Ovary (tissue), 9 donors: ENCODE measurements around the gene TRAF4. TPM values are rescaled to one million over a fixed set of nuclear protein-coding genes. Genes with fewer than 3 reads are reported as not detected.

Experiments
- DNase-seq, 5 donors: peaks; one replicate each; pipeline ENCODE4 v3.0.0-alpha.2; 2019 to 2020
- H3K27ac ChIP-seq, 2 donors: fragments of 200-600 bp; one replicate each; pipeline versions ENCODE4 v1.5.1 to v1.8.0; 2019 to 2022
- H3K27me3 ChIP-seq: fragments of 200-600 bp; one replicate; pipeline ENCODE4 v1.8.0; 2022
- H3K36me3 ChIP-seq: fragments of 200-600 bp; sonication (generic); one replicate; pipeline ENCODE4 v1.5.1; 2019
- H3K4me1 ChIP-seq: one replicate; pipeline ENCODE4 v1.8.1; 2013; ENCODE audit warnings: mild to moderate bottlenecking, moderate library complexity; ENCODE audit not compliant: insufficient read depth
- H3K4me3 ChIP-seq: fragments of 200-600 bp; sonication (generic); one replicate; pipeline ENCODE4 v1.5.1; 2017
- H3K9me3 ChIP-seq, 2 donors: fragments of 200-600 bp in 1 of 2; sonication (generic) in 1 of 2; one replicate each; pipeline versions ENCODE4 v1.5.1 to v1.8.1; 2013 to 2019; ENCODE audit warnings: mild to moderate bottlenecking in 1 of 2, moderate library complexity in 1 of 2
- EP300 ChIP-seq: sonication (generic); formaldehyde crosslinking; IDR thresholded peaks from one replicate; pipeline ENCODE4 v1.6.1; 2017; ENCODE audit warnings: antibody characterized with exemption
- POLR2A ChIP-seq: fragments of 450-650 bp; IDR thresholded peaks from one replicate; pipeline ENCODE4 v1.6.1; 2017; ENCODE audit warnings: antibody characterized with exemption, mild to moderate bottlenecking, moderate library complexity
- WGBS, 3 donors: extraction: QIAGEN DNeasy Blood & Tissue Kit in 1 of 3; methylation state at CpG; one replicate each; pipeline versions ENCODE4 v1.1.5 to v1.1.7; 2013 to 2017; 5-methylcytosine and 5-hydroxymethylcytosine counted together
- intact Hi-C, 4 donors: fragments of 100-400 bp; cut with DNase I; formaldehyde crosslinking; loops; one replicate each; pipeline versions ENCODE4 v1.11.0 to v1.15.1; 2022 to 2023
- polyA plus RNA-seq, 2 donors: library from polyadenylated mRNA; stranded (reverse); fragments of 200-250 nt in 1 of 2; fragments of 350-450 nt in 1 of 2; fragmentation: Illumina TruSeq in 1 of 2; extraction: RNeasy Lipid Tissue Mini Kit (QIAGEN cat#74804) in 1 of 2; gene quantifications; one replicate each; pipeline ENCODE4 v1.2.3, GENCODE V29; 2013 to 2014
- total RNA-seq, 7 donors: library from RNA; depleted of rRNA in 2 of 7; stranded (reverse); fragments of >200 nt in 2 of 7; fragmentation: NEBNext Ultra II Directional in 3 of 7; extraction: Animal tissue kit (Norgen Biotek cat#: 25700) in 3 of 7; gene quantifications; one replicate each; pipeline versions ENCODE4 v1.1.0 to v1.2.4, GENCODE V29; 2016 to 2023
- TF ChIP-seq, protein P1 (sequence below), 3 donors: fragments of 450-650 bp in 2 of 3; fragments of 200-600 bp in 1 of 3; IDR thresholded peaks; one replicate each; pipeline versions ENCODE4 v1.5.1 to v1.8.0; 2016 to 2022; ENCODE audit warnings: antibody characterized with exemption in 3 of 3, mild to moderate bottlenecking in 1 of 3
- donor health status: DM: no; HTN: no; CAD: no; lungs with moderate emphysema.
- donor health status: DM: no; HTN: no; CAD: no.
- donor health status: Bipolar disorder and iron deficiency.
- donor health status: DM: yes; HTN: yes; CAD: no.
- donor health status: DM: no; HTN: no; CAD: no.
- donor health status: DM: yes; HTN: yes; CAD: no.

Gene TRAF4
- total and polyA plus RNA-seq, 9 donors: 3.5 to 61.3 (median 14.9) TPM

DNA sequence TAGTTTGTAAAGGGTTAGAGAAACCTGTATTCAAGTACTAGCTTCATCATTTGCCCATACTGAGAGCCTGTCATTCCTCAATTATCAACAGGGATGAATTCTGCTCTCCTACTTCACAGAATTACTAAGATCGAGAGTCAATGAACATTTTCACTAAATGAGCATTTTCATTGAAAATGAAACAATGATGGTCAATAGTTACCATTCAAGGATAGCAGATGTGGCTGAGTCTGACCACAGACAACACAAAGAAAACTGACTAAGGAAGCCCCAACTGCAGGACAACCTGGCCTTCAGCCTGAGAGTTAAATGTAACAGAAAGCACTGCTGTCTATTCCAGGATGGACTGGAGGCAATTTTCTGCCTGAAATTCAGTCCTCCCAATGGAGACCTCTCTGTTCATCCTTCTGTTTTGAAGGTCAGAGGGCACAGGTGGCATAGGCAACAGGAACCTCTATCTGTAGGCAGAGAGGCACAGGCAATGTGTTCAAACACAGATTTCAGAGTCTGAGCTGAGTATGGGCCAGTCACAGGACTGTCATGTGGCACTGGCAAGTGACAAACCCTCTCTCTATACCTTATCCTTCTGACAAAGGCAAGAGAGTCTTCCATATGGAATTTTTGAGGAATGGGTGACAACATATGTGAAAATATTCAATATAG, 19.5 kb downstream of the TRAF4 start:
- no peaks in the 10 kb centered on the region for H3K36me3 ChIP-seq
- 85 to 91% (median 90%) methylated on average over 1 of the region's 1 CpG for WGBS, 3 donors
- no peak for DNase-seq
- H3K9me3 ChIP-seq: no peaks in the 10 kb centered on the region
- H3K27ac ChIP-seq: no peak overlapping the region
- no peaks in the 10 kb centered on the region for H3K27me3 ChIP-seq
- TF ChIP-seq, protein P1, sequence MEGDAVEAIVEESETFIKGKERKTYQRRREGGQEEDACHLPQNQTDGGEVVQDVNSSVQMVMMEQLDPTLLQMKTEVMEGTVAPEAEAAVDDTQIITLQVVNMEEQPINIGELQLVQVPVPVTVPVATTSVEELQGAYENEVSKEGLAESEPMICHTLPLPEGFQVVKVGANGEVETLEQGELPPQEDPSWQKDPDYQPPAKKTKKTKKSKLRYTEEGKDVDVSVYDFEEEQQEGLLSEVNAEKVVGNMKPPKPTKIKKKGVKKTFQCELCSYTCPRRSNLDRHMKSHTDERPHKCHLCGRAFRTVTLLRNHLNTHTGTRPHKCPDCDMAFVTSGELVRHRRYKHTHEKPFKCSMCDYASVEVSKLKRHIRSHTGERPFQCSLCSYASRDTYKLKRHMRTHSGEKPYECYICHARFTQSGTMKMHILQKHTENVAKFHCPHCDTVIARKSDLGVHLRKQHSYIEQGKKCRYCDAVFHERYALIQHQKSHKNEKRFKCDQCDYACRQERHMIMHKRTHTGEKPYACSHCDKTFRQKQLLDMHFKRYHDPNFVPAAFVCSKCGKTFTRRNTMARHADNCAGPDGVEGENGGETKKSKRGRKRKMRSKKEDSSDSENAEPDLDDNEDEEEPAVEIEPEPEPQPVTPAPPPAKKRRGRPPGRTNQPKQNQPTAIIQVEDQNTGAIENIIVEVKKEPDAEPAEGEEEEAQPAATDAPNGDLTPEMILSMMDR (IDR thresholded peaks at IDR 0.05): no peak
- no peak overlapping the region for H3K4me3 ChIP-seq
- H3K4me1 ChIP-seq: no peaks in the 10 kb centered on the region
- intact Hi-C loops: loop anchor here in 3 of 4 donors (5.0 to 10.0 kb wide), 3 partner anchors 92 to 152 kb away; partner anchors contain the start of genes DHRS13 (in 1 of the 3) and ERAL1 (in 1 of the 3)

DNA sequence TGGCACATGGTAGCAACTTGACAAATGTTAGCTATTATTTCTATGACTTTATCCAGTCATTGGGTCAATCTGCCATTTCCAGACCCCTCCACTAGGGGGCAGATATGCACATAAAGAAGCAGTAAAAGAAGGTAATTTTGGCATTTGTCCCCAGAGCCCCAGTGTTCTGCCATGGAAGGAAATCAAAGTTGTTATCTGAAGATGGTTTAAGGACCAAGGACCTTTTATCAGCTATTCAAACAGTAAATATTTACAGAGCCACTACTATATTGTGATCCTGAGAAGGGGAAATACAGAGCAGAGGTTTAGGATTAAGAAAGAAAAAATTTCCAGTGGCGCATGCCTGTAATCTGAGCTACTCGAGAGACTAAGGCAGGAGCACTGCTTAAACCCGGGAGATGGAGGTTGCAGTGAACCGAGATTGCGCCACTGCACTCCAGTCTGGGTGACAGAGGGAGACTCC, 20.0 kb downstream of the TRAF4 start:
- DNase-seq: peak in 4 of 5 donors; percentile 60 to 88 (median 72)

DNA sequence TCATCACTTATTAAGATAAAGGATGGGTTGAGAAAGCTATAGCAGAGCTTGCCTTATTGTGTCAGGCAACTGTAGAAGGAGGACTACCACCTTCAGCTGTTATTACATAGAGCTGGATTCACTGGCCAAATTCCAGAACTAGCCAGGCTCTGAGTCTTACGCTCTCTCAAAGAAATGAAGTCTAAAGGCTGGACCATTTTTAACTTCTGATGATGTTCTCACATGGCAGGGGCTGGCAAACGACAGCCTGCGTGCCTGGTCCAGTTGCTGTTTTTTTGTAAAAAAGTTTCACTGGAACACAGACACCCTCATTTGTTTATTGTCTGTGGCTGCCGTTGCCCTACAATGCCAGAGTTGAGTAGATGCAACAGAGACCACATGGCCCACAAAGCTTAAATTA, 21.2 kb downstream of the TRAF4 start:
- H3K4me3 ChIP-seq: no peak overlapping the region
- no peaks in the 10 kb centered on the region for H3K27me3 ChIP-seq
- no peaks in the 10 kb centered on the region for H3K9me3 ChIP-seq
- no peaks in the 10 kb centered on the region for H3K4me1 ChIP-seq
- TF ChIP-seq, protein P1 (IDR thresholded peaks at IDR 0.05): no peak
- no peak for DNase-seq
- 71 to 76% (median 73%) methylated on average over 4 of the region's 4 CpGs for WGBS, 3 donors
- H3K36me3 ChIP-seq: no peaks in the 10 kb centered on the region
- intact Hi-C loops: loop anchor here in 2 of 4 donors (10.0 kb wide), 2 partner anchors 90 to 150 kb away; partner anchors contain the start of gene ERAL1 (in 1 of the 2)
- no peak overlapping the region for H3K27ac ChIP-seq

More for the DNA sequence above, 20.0 kb downstream of the TRAF4 start:
- 50 to 62% (median 56%) methylated on average over 5 of the region's 5 CpGs for WGBS, 3 donors
- Histone ChIP-seq H3K4me3 (no peak overlapping the region), H3K4me1 (no peaks in the 10 kb centered on the region), H3K27me3 (no peaks in the 10 kb centered on the region), H3K9me3 (no peaks in the 10 kb centered on the region), H3K36me3 (no peaks in the 10 kb centered on the region), H3K27ac (no peak overlapping the region)
- intact Hi-C loops: loop anchor here in 3 of 4 donors (5.0 to 10.0 kb wide), 3 partner anchors 91 to 151 kb away; partner anchors contain the start of genes DHRS13 (in 1 of the 3) and ERAL1 (in 1 of the 3)
- TF ChIP-seq POLR2A (no peak), EP300 (no peak)
- TF ChIP-seq, protein P1 (IDR thresholded peaks at IDR 0.05): peak; percentile 78 to 90 (median 84)

DNA sequence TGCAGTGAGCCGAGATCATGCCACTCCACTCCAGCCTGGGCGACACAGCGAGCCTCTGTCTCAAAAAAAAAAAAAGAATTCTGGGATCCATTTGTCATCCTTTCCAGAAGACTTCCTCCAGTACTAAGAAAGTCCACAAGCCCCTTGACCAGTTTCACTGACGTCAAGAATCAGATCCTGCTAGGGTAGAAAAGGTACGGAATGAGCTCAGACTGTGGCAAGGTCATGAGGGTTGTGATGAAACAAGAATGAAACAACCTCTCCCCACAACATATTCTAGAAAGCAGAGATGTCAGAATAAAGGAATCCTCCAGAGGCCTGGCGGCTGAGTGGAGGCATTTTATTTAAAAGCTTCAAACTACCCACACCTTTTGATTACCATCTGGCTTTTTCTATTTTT, 29.9 kb downstream of the TRAF4 start:
- DNase-seq: no peak
- H3K4me1 ChIP-seq: no peaks in the 10 kb centered on the region
- H3K27me3 ChIP-seq: no peaks in the 10 kb centered on the region
- intact Hi-C loops: no loop called here
- no peak overlapping the region for H3K27ac ChIP-seq
- WGBS, 3 donors: 84 to 92% (median 88%) methylated on average over 6 of the region's 6 CpGs
- no peak overlapping the region for H3K4me3 ChIP-seq
- H3K9me3 ChIP-seq: no peaks in the 10 kb centered on the region
- TF ChIP-seq, protein P1 (IDR thresholded peaks at IDR 0.05): no peak
- no peak for TF ChIP-seq POLR2A
- TF ChIP-seq EP300: no peak
- H3K36me3 ChIP-seq: no peaks in the 10 kb centered on the region
